ENCODE measurements around the gene CLSTN1.
"Not testable (repeated sequence)": the region's sequence is repeated elsewhere in the genome, so short reads cannot be mapped to it uniquely, and the experiment has no call there.

Gene CLSTN1

GRCh38 chr1:9766759-9767442 is 56.9 kb downstream of the CLSTN1 start:
- H3K36me3 ChIP-seq (ENCODE audit: insufficient read depth, low read length): peaks cover 38% of the 10 kb centered on the region
- no peaks in the 10 kb centered on the region for H3K4me1 ChIP-seq (ENCODE audit: insufficient read depth, low read length)
- H4K20me1 ChIP-seq (ENCODE audit: insufficient read depth, low read length): peaks cover 25% of the 10 kb centered on the region
- ATAC-seq (ENCODE audit: insufficient read depth, low read depth) (no peak), DNase-seq (no peak)
- H3K4me3 ChIP-seq (ENCODE audit: low read depth in 1 of 2, low read length in 2 of 2): no peak overlapping the region
- H3K79me2 ChIP-seq (ENCODE audit: insufficient read depth, low read length): peaks cover 82% of the 10 kb centered on the region
- no peak overlapping the region for H3K9ac ChIP-seq (ENCODE audit: low read depth, low read length)
- H3K9me3 ChIP-seq (ENCODE audit: insufficient read depth, low read length, severe bottlenecking): no peaks in the 10 kb centered on the region
- TF ChIP-seq EZH2 (IDR thresholded peaks at IDR 0.05; ENCODE audit: borderline replicate concordance, low read depth, low read length, severe bottlenecking) (no peak), CTCF (IDR thresholded peaks at IDR 0.05; ENCODE audit: borderline replicate concordance, extremely low read depth, low read length, poor library complexity, severe bottlenecking) (no peak)
- no peak overlapping the region for H3K4me2 ChIP-seq (ENCODE audit: insufficient read depth, low read length)
- H3K27me3 ChIP-seq (ENCODE audit: insufficient read depth, low read length, poor library complexity): no peaks in the 10 kb centered on the region
- no peak overlapping the region for H3K27ac ChIP-seq (ENCODE audit: low read length)
- no peak overlapping the region for H2AFZ ChIP-seq (ENCODE audit: low read depth, low read length)

- ATAC-seq (ENCODE audit: insufficient read depth, low read depth) (no peak), DNase-seq (no peak)
- Histone ChIP-seq H3K9me3 (ENCODE audit: insufficient read depth, low read length, severe bottlenecking) (no peaks in the 10 kb centered on the region), H3K4me1 (ENCODE audit: insufficient read depth, low read length) (no peaks in the 10 kb centered on the region), H4K20me1 (ENCODE audit: insufficient read depth, low read length) (peaks cover 33% of the 10 kb centered on the region), H3K36me3 (ENCODE audit: insufficient read depth, low read length) (peaks cover 40% of the 10 kb centered on the region), H3K27ac (ENCODE audit: low read length) (no peak overlapping the region), H2AFZ (ENCODE audit: low read depth, low read length) (no peak overlapping the region), H3K4me2 (ENCODE audit: insufficient read depth, low read length) (no peak overlapping the region), H3K79me2 (ENCODE audit: insufficient read depth, low read length) (peaks cover 87% of the 10 kb centered on the region), H3K9ac (ENCODE audit: low read depth, low read length) (no peak overlapping the region), H3K4me3 (ENCODE audit: low read depth in 1 of 2, low read length in 2 of 2) (no peak overlapping the region), H3K27me3 (ENCODE audit: insufficient read depth, low read length, poor library complexity) (no peaks in the 10 kb centered on the region)
- TF ChIP-seq CTCF (IDR thresholded peaks at IDR 0.05; ENCODE audit: borderline replicate concordance, extremely low read depth, low read length, poor library complexity, severe bottlenecking) (no peak), EZH2 (IDR thresholded peaks at IDR 0.05; ENCODE audit: borderline replicate concordance, low read depth, low read length, severe bottlenecking) (no peak)
Observed at GRCh38 chr1:9764550-9764949, 59.2 kb downstream of the CLSTN1 start.

GRCh38 chr1:9763914-9764313 is 59.9 kb downstream of the CLSTN1 start:
- H3K9ac ChIP-seq (ENCODE audit: low read depth, low read length): no peak overlapping the region
- H3K27ac ChIP-seq (ENCODE audit: low read length): no peak overlapping the region
- no peak overlapping the region for H3K4me2 ChIP-seq (ENCODE audit: insufficient read depth, low read length)
- no peak for DNase-seq
- no peak overlapping the region for H2AFZ ChIP-seq (ENCODE audit: low read depth, low read length)
- no peaks in the 10 kb centered on the region for H3K4me1 ChIP-seq (ENCODE audit: insufficient read depth, low read length)
- no peak for ATAC-seq (ENCODE audit: insufficient read depth, low read depth)
- peaks cover 86% of the 10 kb centered on the region for H3K79me2 ChIP-seq (ENCODE audit: insufficient read depth, low read length)
- no peaks in the 10 kb centered on the region for H3K27me3 ChIP-seq (ENCODE audit: insufficient read depth, low read length, poor library complexity)
- no peak for TF ChIP-seq EZH2 (IDR thresholded peaks at IDR 0.05; ENCODE audit: borderline replicate concordance, low read depth, low read length, severe bottlenecking)
- no peak for TF ChIP-seq CTCF (IDR thresholded peaks at IDR 0.05; ENCODE audit: borderline replicate concordance, extremely low read depth, low read length, poor library complexity, severe bottlenecking)
- peaks cover 38% of the 10 kb centered on the region for H3K36me3 ChIP-seq (ENCODE audit: insufficient read depth, low read length)
- peaks cover 31% of the 10 kb centered on the region for H4K20me1 ChIP-seq (ENCODE audit: insufficient read depth, low read length)
- H3K9me3 ChIP-seq (ENCODE audit: insufficient read depth, low read length, severe bottlenecking): no peaks in the 10 kb centered on the region
- no peak overlapping the region for H3K4me3 ChIP-seq (ENCODE audit: low read depth in 1 of 2, low read length in 2 of 2)

- H2AFZ ChIP-seq (ENCODE audit: low read depth, low read length); ATAC-seq (ENCODE audit: insufficient read depth, low read depth); H3K9me3 ChIP-seq (ENCODE audit: insufficient read depth, low read length, severe bottlenecking); H3K4me2 ChIP-seq (ENCODE audit: insufficient read depth, low read length); H3K4me3 ChIP-seq (ENCODE audit: low read depth in 1 of 2, low read length in 2 of 2); H3K4me1 ChIP-seq (ENCODE audit: insufficient read depth, low read length); H3K27ac ChIP-seq (ENCODE audit: low read length); H3K9ac ChIP-seq (ENCODE audit: low read depth, low read length); DNase-seq; H3K27me3 ChIP-seq (ENCODE audit: insufficient read depth, low read length, poor library complexity): not testable (repeated sequence)
- Histone ChIP-seq H4K20me1 (ENCODE audit: insufficient read depth, low read length) (peaks cover 34% of the 10 kb centered on the region), H3K36me3 (ENCODE audit: insufficient read depth, low read length) (peaks cover 41% of the 10 kb centered on the region), H3K79me2 (ENCODE audit: insufficient read depth, low read length) (peaks cover 91% of the 10 kb centered on the region)
Observed at GRCh38 chr1:9762446-9762845, 61.3 kb downstream of the CLSTN1 start.
